ENCODE data around the gene RAB40AL. TPM values are rescaled to one million over a fixed set of nuclear protein-coding genes. Genes with fewer than 3 reads are reported as not detected.

Gene RAB40AL
- total RNA-seq, 5 donors from 2014 or later (not counting 1 experiment from before 2014, with no cell fraction given) = 0.26 to 0.82 (median 0.39) TPM; not detected in 1

DNA sequence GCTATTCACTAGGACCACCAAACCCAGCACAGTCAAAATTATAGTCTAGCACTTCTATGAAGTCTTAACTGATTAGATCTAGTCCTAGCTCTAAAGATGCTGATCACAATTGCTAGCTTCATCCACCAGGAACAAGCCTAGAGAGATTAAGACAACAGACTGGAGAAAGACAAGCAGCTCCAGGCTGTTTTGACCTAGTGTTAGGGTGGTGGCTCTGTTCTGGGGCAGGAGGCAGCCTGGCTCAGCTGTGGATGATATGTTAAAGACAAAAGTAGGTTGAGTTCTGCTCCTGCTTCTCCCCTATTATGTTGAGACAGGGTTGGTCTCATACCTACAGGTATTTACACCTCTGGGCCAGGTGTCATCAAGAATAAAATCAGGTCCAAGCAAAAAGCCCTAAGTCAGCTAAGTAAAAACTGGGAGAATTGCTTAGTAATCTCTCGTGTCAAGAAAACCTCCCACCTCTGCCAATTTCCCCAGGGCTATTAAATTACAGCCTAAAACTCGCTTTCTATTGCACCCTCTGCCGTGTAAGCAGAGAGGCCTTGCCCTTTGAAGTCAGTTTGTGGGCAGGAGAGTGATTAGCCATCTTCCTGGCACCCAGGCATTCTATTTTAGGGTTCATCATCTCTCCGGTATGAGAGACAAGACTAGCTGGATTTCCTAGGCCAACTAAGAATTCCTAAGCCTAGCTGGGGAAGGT, 39.9 kb downstream of the RAB40AL start:
- Mint-ChIP-seq H3K27ac (no peak overlapping the region), H3K4me1 (no peaks in the 10 kb centered on the region), H3K4me3 (no peak overlapping the region), H3K27me3 (peaks cover 0 to 34% of the 10 kb centered on the region in 2 donors), H3K36me3 (peaks cover 2% of the 10 kb centered on the region), H3K9me3 (peaks cover 0 to 9% (median 4%) of the 10 kb centered on the region in 3 donors)
- Histone ChIP-seq H3K27ac (ENCODE audit: low read length) (no peak overlapping the region), H3K36me3 (ENCODE audit: control insufficient read depth in 2 of 2, extremely low read depth in 1 of 2, insufficient read depth in 1 of 2, low read length in 1 of 2) (no peaks in the 10 kb centered on the region), H3K4me1 (ENCODE audit: control insufficient read depth in 1 of 2, extremely low read depth in 1 of 2, insufficient read depth in 2 of 2, low read length in 2 of 2) (no peaks in the 10 kb centered on the region), H3K9me3 (no peaks in the 10 kb centered on the region), H3K27me3 (replicated peaks in 1 of 2; ENCODE audit: control insufficient read depth in 2 of 2, extremely low read depth in 1 of 2, insufficient read depth in 2 of 2, low read length in 1 of 2) (peaks cover 0 to 2% of the 10 kb centered on the region in 2 experiments), H3K4me3 (ENCODE audit: control insufficient read depth in 1 of 2, extremely low read depth in 1 of 2, low read length in 1 of 2) (no peak overlapping the region)
- DNase-seq (no peak), ATAC-seq (replicated peaks in 1 of 4) (no peak)
- POLR2A ChIA-PET = interaction anchor here (0.6 to 0.7 kb wide), 2 partner anchors 1153 to 1199 kb away, joined by 3 to 4 read pairs; no protein-coding TSS in a partner anchor
- CTCF ChIA-PET = interaction anchor here in 1 of 2 donors (1.0 kb wide), 1 partner anchor 23 kb away, joined by 3 read pairs; no protein-coding TSS in a partner anchor
- WGBS (ENCODE audit: insufficient coverage) = no CpG with 5 or more reads among the region's 4 CpGs

DNA sequence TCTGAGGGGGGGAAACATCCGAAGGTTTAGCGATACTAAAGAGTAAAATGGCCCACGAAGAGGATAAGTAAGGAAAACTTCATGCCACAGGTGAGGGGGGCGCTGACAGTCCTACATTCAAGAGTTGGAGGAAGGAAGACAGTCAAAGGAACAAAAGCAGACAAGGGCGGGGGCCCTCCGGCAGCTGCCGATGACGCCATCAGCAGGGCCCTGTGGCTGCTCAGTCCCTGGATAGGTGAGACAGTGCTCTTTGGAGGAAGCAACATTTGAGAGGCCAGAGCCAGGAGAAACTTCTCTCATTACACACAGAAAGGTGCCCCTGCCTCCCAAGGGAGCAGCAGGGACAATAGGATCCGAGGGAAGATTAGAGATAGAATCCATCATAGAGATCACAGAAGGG, 41.5 kb downstream of the RAB40AL start:
- WGBS (ENCODE audit: insufficient coverage) = no CpG with 5 or more reads among the region's 9 CpGs
- Mint-ChIP-seq H3K27me3 (peaks cover 0 to 27% of the 10 kb centered on the region in 2 donors), H3K27ac (no peak overlapping the region), H3K4me3 (no peak overlapping the region), H3K4me1 (no peaks in the 10 kb centered on the region), H3K9me3 (peaks cover 0 to 2% (median 0%) of the 10 kb centered on the region in 3 donors), H3K36me3 (no peaks in the 10 kb centered on the region)
- ChIA-PET POLR2A (no interaction called here), CTCF (no interaction called here)
- H3K27me3 ChIP-seq (replicated peaks in 1 of 2; ENCODE audit: control insufficient read depth in 2 of 2, extremely low read depth in 1 of 2, insufficient read depth in 2 of 2, low read length in 1 of 2) = no peaks in the 10 kb centered on the region
- H3K4me3 ChIP-seq (ENCODE audit: control insufficient read depth in 1 of 2, extremely low read depth in 1 of 2, low read length in 1 of 2) = no peak overlapping the region
- no peak for DNase-seq
- no peaks in the 10 kb centered on the region for H3K9me3 ChIP-seq
- H3K27ac ChIP-seq (ENCODE audit: low read length) = no peak overlapping the region
- no peak for ATAC-seq (replicated peaks in 1 of 4)
- no peaks in the 10 kb centered on the region for H3K4me1 ChIP-seq (ENCODE audit: control insufficient read depth in 1 of 2, extremely low read depth in 1 of 2, insufficient read depth in 2 of 2, low read length in 2 of 2)
- no peaks in the 10 kb centered on the region for H3K36me3 ChIP-seq (ENCODE audit: control insufficient read depth in 2 of 2, extremely low read depth in 1 of 2, insufficient read depth in 1 of 2, low read length in 1 of 2)

DNA sequence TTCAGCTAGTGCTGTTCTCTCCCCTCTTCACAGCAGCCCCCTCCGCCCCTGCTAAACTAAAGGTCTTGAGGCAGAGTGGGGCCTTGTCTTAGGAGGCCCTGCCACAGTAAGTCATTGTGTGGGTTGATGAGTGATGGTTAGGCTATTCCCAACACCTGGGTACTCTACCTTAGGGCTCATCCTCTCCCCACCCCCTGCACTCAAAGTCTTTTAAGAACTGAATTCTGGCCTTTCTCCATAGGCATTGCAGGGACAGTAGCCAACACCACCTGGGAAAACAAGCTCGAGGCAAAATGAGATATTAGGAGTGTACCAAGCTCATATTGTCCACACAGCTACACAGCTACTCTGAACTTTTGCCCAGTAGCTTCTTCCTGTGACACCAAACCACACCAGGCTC, 42.5 kb downstream of the RAB40AL start:
- Mint-ChIP-seq H3K4me1 (no peaks in the 10 kb centered on the region), H3K36me3 (no peaks in the 10 kb centered on the region), H3K4me3 (no peak overlapping the region), H3K9me3 (no peaks in the 10 kb centered on the region), H3K27me3 (peaks cover 0 to 20% of the 10 kb centered on the region in 2 donors), H3K27ac (no peak overlapping the region)
- no CpG with 5 or more reads among the region's 2 CpGs for WGBS (ENCODE audit: insufficient coverage)
- ChIA-PET POLR2A (no interaction called here), CTCF (no interaction called here)
- H3K4me3 ChIP-seq (ENCODE audit: control insufficient read depth in 1 of 2, extremely low read depth in 1 of 2, low read length in 1 of 2) = no peak overlapping the region
- H3K9me3 ChIP-seq = no peaks in the 10 kb centered on the region
- no peaks in the 10 kb centered on the region for H3K27me3 ChIP-seq (replicated peaks in 1 of 2; ENCODE audit: control insufficient read depth in 2 of 2, extremely low read depth in 1 of 2, insufficient read depth in 2 of 2, low read length in 1 of 2)
- ATAC-seq (replicated peaks in 1 of 4) (no peak), DNase-seq (no peak)
- H3K36me3 ChIP-seq (ENCODE audit: control insufficient read depth in 2 of 2, extremely low read depth in 1 of 2, insufficient read depth in 1 of 2, low read length in 1 of 2) = no peaks in the 10 kb centered on the region
- no peak overlapping the region for H3K27ac ChIP-seq (ENCODE audit: low read length)
- H3K4me1 ChIP-seq (ENCODE audit: control insufficient read depth in 1 of 2, extremely low read depth in 1 of 2, insufficient read depth in 2 of 2, low read length in 2 of 2) = no peaks in the 10 kb centered on the region

DNA sequence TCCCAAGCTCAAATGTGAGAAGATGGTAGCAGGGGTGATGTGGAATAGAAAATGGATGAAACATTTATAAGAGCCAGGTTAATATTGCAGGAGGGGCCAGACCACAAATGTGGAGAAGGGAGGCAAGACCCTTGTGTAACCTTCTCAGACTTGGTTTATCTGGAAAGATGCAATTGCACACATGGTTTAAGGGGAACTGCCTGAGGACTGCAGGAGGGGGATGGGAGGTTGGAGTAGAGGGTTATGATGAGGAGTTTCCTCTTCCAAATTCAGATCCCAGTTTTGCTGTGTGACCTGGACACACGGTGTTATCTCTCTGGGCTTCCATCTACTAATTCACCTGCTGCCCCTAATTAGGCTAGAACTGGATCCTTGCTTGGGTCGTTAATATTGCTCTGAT, 46.1 kb downstream of the RAB40AL start:
- Mint-ChIP-seq H3K4me1 (no peaks in the 10 kb centered on the region), H3K27me3 (peaks cover 3 to 29% of the 10 kb centered on the region in 2 donors), H3K27ac (no peak overlapping the region), H3K4me3 (no peak overlapping the region), H3K9me3 (no peaks in the 10 kb centered on the region), H3K36me3 (no peaks in the 10 kb centered on the region)
- Histone ChIP-seq H3K36me3 (ENCODE audit: control insufficient read depth in 2 of 2, extremely low read depth in 1 of 2, insufficient read depth in 1 of 2, low read length in 1 of 2) (no peaks in the 10 kb centered on the region), H3K4me1 (ENCODE audit: control insufficient read depth in 1 of 2, extremely low read depth in 1 of 2, insufficient read depth in 2 of 2, low read length in 2 of 2) (no peaks in the 10 kb centered on the region), H3K27ac (ENCODE audit: low read length) (no peak overlapping the region), H3K4me3 (ENCODE audit: control insufficient read depth in 1 of 2, extremely low read depth in 1 of 2, low read length in 1 of 2) (no peak overlapping the region), H3K27me3 (replicated peaks in 1 of 2; ENCODE audit: control insufficient read depth in 2 of 2, extremely low read depth in 1 of 2, insufficient read depth in 2 of 2, low read length in 1 of 2) (no peaks in the 10 kb centered on the region), H3K9me3 (no peaks in the 10 kb centered on the region)
- ATAC-seq (replicated peaks in 1 of 4) (no peak), DNase-seq (no peak)
- ChIA-PET POLR2A (interaction anchor here in 1 of 2 donors (0.8 kb wide), 1 partner anchor 418 kb away, joined by 4 read pairs; no protein-coding TSS in a partner anchor), CTCF (interaction anchor here in 1 of 2 donors (0.7 kb wide), 1 partner anchor 32 kb away, joined by 3 read pairs; no protein-coding TSS in a partner anchor)
- no CpG with 5 or more reads among the region's 2 CpGs for WGBS (ENCODE audit: insufficient coverage)

DNA sequence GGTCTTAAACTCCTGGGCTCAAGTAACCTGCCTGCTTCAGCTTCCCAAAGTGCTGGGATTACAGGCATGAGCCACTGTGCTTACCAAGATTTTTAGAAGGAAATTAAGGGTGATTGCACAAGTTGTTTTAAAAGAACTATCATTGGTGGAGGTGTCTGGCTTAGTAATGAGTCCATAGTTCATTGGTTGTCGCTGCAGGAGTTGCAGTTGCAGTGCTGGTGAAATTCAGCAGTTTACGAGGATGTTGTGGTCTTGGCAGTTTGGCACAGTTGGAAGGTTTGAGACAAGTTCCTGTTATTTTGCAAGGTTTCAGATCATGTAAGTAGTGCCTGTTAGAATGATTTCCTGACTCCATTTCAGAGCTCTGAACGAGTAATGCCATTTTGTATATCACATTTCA, 48.1 kb downstream of the RAB40AL start:
- WGBS (ENCODE audit: insufficient coverage) = 64% methylated on average over 2 of the region's 3 CpGs
- H3K9me3 Mint-ChIP-seq = no peaks in the 10 kb centered on the region
- H3K36me3 ChIP-seq (ENCODE audit: control insufficient read depth in 2 of 2, extremely low read depth in 1 of 2, insufficient read depth in 1 of 2, low read length in 1 of 2) = no peaks in the 10 kb centered on the region
- no peaks in the 10 kb centered on the region for H3K4me1 ChIP-seq (ENCODE audit: control insufficient read depth in 1 of 2, extremely low read depth in 1 of 2, insufficient read depth in 2 of 2, low read length in 2 of 2)
- peaks cover 3 to 31% of the 10 kb centered on the region in 2 donors for H3K27me3 Mint-ChIP-seq
- no peaks in the 10 kb centered on the region for H3K4me1 Mint-ChIP-seq
- no peak for ATAC-seq (replicated peaks in 1 of 4)
- H3K4me3 Mint-ChIP-seq = no peak overlapping the region
- no peaks in the 10 kb centered on the region for H3K36me3 Mint-ChIP-seq
- H3K27me3 ChIP-seq (replicated peaks in 1 of 2; ENCODE audit: control insufficient read depth in 2 of 2, extremely low read depth in 1 of 2, insufficient read depth in 2 of 2, low read length in 1 of 2) = no peaks in the 10 kb centered on the region
- H3K9me3 ChIP-seq = no peaks in the 10 kb centered on the region
- H3K4me3 ChIP-seq (ENCODE audit: control insufficient read depth in 1 of 2, extremely low read depth in 1 of 2, low read length in 1 of 2) = no peak overlapping the region
- no peak for DNase-seq
- ChIA-PET CTCF (no interaction called here), POLR2A (no interaction called here)
- no peak overlapping the region for H3K27ac ChIP-seq (ENCODE audit: low read length)
- no peak overlapping the region for H3K27ac Mint-ChIP-seq

Other genes with a start within 250 kb of the RAB40AL start
- gene GPRASP2, start 224.8 kb upstream of the RAB40AL start, total RNA-seq = 1 to 10 TPM; 1.3 to 3.1 (median 1.4) TPM
- 1 to 10 TPM; 1.5 to 3.1 (median 2.7) TPM for gene GPRASP3, start 216.5 kb upstream of the RAB40AL start, total RNA-seq
- gene BEX1, start 126.9 kb downstream of the RAB40AL start, total RNA-seq = 1 to 10 TPM in 1 of 5 donors, under 1 TPM in 3, not detected in 1; 0.33 to 1.4 (median 0.56) TPM
- gene NXF3, start 155.9 kb downstream of the RAB40AL start, total RNA-seq = not detected

All from T-cell (primary cell).